ENCODE measurements around the gene FNBP1. TPM values are rescaled to one million over a fixed set of nuclear protein-coding genes. Genes with fewer than 3 reads are reported as not detected.
"Not testable (repeated sequence)": the region's sequence is repeated elsewhere in the genome, so short reads cannot be mapped to it uniquely, and the experiment has no call there.

FNBP1 gene
- total and polyA plus RNA-seq, 5 donors, result 10.8 to 27.5 (median 26.3) TPM

GRCh38 chr9:129989362-129989708 is 53.7 kb downstream of the FNBP1 start:
- DNase-seq (no peak), ATAC-seq (no peak)
- intact Hi-C loops (cut with DNase I), result no loop called here
- Histone ChIP-seq H3K9me3 (ENCODE audit: control insufficient read depth, low read length) (no peaks in the 10 kb centered on the region), H3K4me3 (ENCODE audit: low read length) (no peak overlapping the region), H3K27me3 (ENCODE audit: control insufficient read depth, insufficient read depth) (no peaks in the 10 kb centered on the region), H3K27ac (ENCODE audit: low read length) (no peak overlapping the region), H3K4me1 (ENCODE audit: control insufficient read depth, insufficient read depth, low read length) (peaks cover 2% of the 10 kb centered on the region)
- WGBS, result 92% methylated on average over 3 of the region's 3 CpGs

- no peak for DNase-seq
- ATAC-seq, result no peak
- Histone ChIP-seq H3K27ac (ENCODE audit: low read length) (no peak overlapping the region), H3K4me1 (ENCODE audit: control insufficient read depth, insufficient read depth, low read length) (peaks cover 2% of the 10 kb centered on the region), H3K9me3 (ENCODE audit: control insufficient read depth, low read length) (no peaks in the 10 kb centered on the region), H3K27me3 (ENCODE audit: control insufficient read depth, insufficient read depth) (no peaks in the 10 kb centered on the region), H3K4me3 (ENCODE audit: low read length) (no peak overlapping the region)
- WGBS, result 83% methylated on average over 9 of the region's 9 CpGs
- intact Hi-C loops (cut with DNase I), result no loop called here
These were observed 54.2 kb downstream of the FNBP1 start for GRCh38 chr9:129988607-129989361.

DNA sequence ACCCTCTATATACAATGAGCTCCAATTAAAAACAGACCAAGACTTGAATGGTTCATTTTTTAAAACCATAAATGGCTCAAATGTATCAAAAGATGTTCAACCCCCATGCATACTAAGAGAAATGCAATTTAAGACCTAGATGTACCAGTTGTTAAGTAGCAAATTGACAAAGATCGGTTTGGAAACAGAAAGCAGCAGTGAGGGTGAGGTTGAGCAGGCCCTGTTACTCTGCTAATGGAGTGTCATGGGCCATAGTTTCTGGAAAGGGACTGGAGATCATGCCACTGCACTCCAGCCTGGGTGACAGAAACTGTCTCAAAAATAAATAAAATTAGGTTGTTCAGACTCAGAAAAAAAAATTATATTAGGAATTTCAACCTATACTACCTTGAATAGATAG is 55.0 kb downstream of the FNBP1 start:
- DNase-seq, result no peak
- Histone ChIP-seq H3K27me3 (ENCODE audit: control insufficient read depth, insufficient read depth) (no peaks in the 10 kb centered on the region), H3K9me3 (ENCODE audit: control insufficient read depth, low read length) (no peaks in the 10 kb centered on the region), H3K4me3 (ENCODE audit: low read length) (no peak overlapping the region), H3K4me1 (ENCODE audit: control insufficient read depth, insufficient read depth, low read length) (peaks cover 2% of the 10 kb centered on the region), H3K27ac (ENCODE audit: low read length) (no peak overlapping the region)
- intact Hi-C loops (cut with DNase I), result no loop called here
- 93% methylated on average over 1 of the region's 1 CpG for WGBS
- ATAC-seq, result no peak

GRCh38 chr9:129987047-129987446 is 55.9 kb downstream of the FNBP1 start:
- DNase-seq (no peak), ATAC-seq (no peak)
- Histone ChIP-seq H3K27me3 (ENCODE audit: control insufficient read depth, insufficient read depth) (no peaks in the 10 kb centered on the region), H3K27ac (ENCODE audit: low read length) (no peak overlapping the region), H3K4me3 (ENCODE audit: low read length) (no peak overlapping the region), H3K4me1 (ENCODE audit: control insufficient read depth, insufficient read depth, low read length) (peaks cover 2% of the 10 kb centered on the region), H3K9me3 (ENCODE audit: control insufficient read depth, low read length) (no peaks in the 10 kb centered on the region)
- intact Hi-C loops (cut with DNase I), result no loop called here
- WGBS, result 71% methylated on average over 8 of the region's 8 CpGs

GRCh38 chr9:129984589-129984988 is 58.4 kb downstream of the FNBP1 start:
- H3K27ac ChIP-seq (ENCODE audit: low read length); H3K27me3 ChIP-seq (ENCODE audit: control insufficient read depth, insufficient read depth); DNase-seq; H3K4me3 ChIP-seq (ENCODE audit: low read length); H3K4me1 ChIP-seq (ENCODE audit: control insufficient read depth, insufficient read depth, low read length); intact Hi-C loops (cut with DNase I); H3K9me3 ChIP-seq (ENCODE audit: control insufficient read depth, low read length); ATAC-seq: not testable (repeated sequence)
- WGBS, result 86% methylated on average over 9 of the region's 9 CpGs

GRCh38 chr9:129983891-129984290 is 59.1 kb downstream of the FNBP1 start:
- 62% methylated on average over 2 of the region's 2 CpGs for WGBS
- Histone ChIP-seq H3K27me3 (ENCODE audit: control insufficient read depth, insufficient read depth) (no peaks in the 10 kb centered on the region), H3K9me3 (ENCODE audit: control insufficient read depth, low read length) (no peaks in the 10 kb centered on the region), H3K27ac (ENCODE audit: low read length) (no peak overlapping the region), H3K4me3 (ENCODE audit: low read length) (no peak overlapping the region), H3K4me1 (ENCODE audit: control insufficient read depth, insufficient read depth, low read length) (peaks cover 2% of the 10 kb centered on the region)
- intact Hi-C loops (cut with DNase I), result no loop called here
- DNase-seq (no peak), ATAC-seq (peak; percentile 43 to 44)

- intact Hi-C loops (cut with DNase I), result no loop called here
- no peak overlapping the region for H3K27ac ChIP-seq (ENCODE audit: low read length)
- 74% methylated on average over 15 of the region's 15 CpGs for WGBS
- DNase-seq, result peak; percentile 57 to 76 (median 58)
- no peaks in the 10 kb centered on the region for H3K9me3 ChIP-seq (ENCODE audit: control insufficient read depth, low read length)
- peaks cover 2% of the 10 kb centered on the region for H3K4me1 ChIP-seq (ENCODE audit: control insufficient read depth, insufficient read depth, low read length)
- peak; percentile 74 to 96 for ATAC-seq
- H3K4me3 ChIP-seq (ENCODE audit: low read length), result no peak overlapping the region
- H3K27me3 ChIP-seq (ENCODE audit: control insufficient read depth, insufficient read depth), result no peaks in the 10 kb centered on the region
These were observed 61.6 kb downstream of the FNBP1 start for GRCh38 chr9:129981180-129981907.

- intact Hi-C loops (cut with DNase I); H3K4me3 ChIP-seq (ENCODE audit: low read length); H3K27me3 ChIP-seq (ENCODE audit: control insufficient read depth, insufficient read depth); H3K9me3 ChIP-seq (ENCODE audit: control insufficient read depth, low read length); H3K4me1 ChIP-seq (ENCODE audit: control insufficient read depth, insufficient read depth, low read length); DNase-seq; H3K27ac ChIP-seq (ENCODE audit: low read length); ATAC-seq: not testable (repeated sequence)
- WGBS, result 98% methylated on average over 9 of the region's 9 CpGs
These were observed 62.8 kb downstream of the FNBP1 start for GRCh38 chr9:129980224-129980623.

DNA sequence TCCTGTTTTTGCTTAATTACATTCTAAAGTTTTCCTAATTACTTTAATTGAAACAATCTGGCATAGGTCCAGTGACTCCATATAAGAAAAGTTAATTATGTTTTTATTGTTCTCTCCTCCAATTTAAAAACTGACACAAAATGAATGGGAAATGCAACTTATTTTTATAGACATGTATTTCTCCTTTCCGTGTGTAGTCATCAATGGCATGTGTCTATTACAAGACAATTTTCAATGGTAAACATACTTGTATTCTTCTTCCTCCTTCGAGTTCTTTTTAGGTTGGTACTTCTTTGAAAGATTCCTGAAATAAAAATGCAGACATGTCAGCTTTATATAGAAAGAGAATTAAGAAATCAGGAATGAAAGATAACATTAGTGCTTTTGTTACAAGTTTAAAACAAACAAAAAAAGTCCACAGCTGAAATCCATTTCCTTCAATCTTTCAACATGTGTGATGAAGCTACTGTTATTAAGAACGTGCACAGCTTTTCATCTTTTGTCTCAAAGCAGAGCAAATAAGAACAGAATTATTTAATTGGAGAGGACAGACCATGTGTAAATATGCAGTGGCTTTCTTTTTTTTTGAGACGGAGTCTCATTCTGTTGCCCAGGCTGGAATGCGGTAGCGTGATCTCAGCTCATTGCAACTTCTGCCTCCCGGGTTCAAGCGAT is 63.8 kb downstream of the FNBP1 start:
- DNase-seq (no peak), ATAC-seq (no peak)
- intact Hi-C loops (cut with DNase I), result no loop called here
- Histone ChIP-seq H3K27me3 (ENCODE audit: control insufficient read depth, insufficient read depth) (no peaks in the 10 kb centered on the region), H3K4me3 (ENCODE audit: low read length) (no peak overlapping the region), H3K27ac (ENCODE audit: low read length) (no peak overlapping the region), H3K4me1 (ENCODE audit: control insufficient read depth, insufficient read depth, low read length) (peaks cover 2% of the 10 kb centered on the region), H3K9me3 (ENCODE audit: control insufficient read depth, low read length) (no peaks in the 10 kb centered on the region)
- WGBS, result 83% methylated on average over 8 of the region's 8 CpGs

DNA sequence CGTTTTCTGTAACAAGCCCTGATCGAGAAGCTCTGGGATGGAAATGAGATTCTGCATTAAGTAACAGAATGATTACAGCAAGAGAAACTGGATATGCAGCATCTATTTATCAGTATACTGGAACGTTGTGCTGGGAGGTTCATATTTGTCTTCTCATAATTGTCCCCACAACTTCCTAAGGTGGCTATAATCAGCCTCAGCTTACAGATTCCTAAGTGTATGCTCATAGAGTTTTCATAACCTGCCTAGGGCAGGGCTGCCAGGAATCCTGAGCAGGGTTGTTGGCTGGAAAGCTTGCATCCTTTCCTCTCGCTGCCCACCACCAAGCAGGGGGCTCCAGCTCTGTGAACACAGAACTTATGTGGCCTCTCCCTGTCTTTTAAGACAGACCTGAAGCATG is 70.2 kb downstream of the FNBP1 start:
- ATAC-seq (no peak), DNase-seq (no peak)
- Histone ChIP-seq H3K27ac (ENCODE audit: low read length) (no peak overlapping the region), H3K4me3 (ENCODE audit: low read length) (no peak overlapping the region), H3K27me3 (ENCODE audit: control insufficient read depth, insufficient read depth) (no peaks in the 10 kb centered on the region), H3K4me1 (ENCODE audit: control insufficient read depth, insufficient read depth, low read length) (no peaks in the 10 kb centered on the region), H3K9me3 (ENCODE audit: control insufficient read depth, low read length) (no peaks in the 10 kb centered on the region)
- 89% methylated on average over 4 of the region's 4 CpGs for WGBS
- intact Hi-C loops (cut with DNase I), result no loop called here

Data from right cardiac atrium (tissue), 5 donors.